ENCODE results near the gene MSANTD3.

DNA sequence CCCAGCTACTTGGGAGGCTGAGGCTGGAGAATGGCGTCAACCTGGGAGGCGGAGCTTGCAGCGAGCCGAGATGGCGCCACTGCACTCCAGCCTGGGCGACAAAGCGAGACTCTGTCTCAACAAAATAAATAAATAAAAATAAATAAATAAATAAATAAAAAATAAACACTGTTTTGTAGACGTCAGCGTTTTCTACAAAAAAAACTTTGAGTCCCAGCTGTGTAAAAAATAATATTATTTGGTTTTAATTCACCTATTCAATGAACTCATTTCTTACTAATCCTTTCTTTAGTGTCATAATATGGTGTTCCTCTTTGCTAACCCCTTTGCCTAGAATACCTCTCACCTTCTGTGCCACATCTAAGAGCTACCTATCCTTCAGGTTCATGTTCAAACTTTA lies 30.2 kb upstream of the MSANTD3 start:
- TF ChIP-seq CTCF (IDR thresholded peaks at IDR 0.05) = no peak
- TF ChIP-seq POLR2A (IDR thresholded peaks at IDR 0.05) = no peak

Data from ovary (tissue), 3 donors.